DMS114 treated with DMSO at 0.1 percent for 48 hours (cell line): Measurements from ENCODE around the gene FAM98C.
"Not testable (repeated sequence)": the region's sequence is repeated elsewhere in the genome, so short reads cannot be mapped to it uniquely, and the experiment has no call there.

Source experiments
- DNase-seq: peaks from one replicate; lab custom pipeline; 2025; ENCODE audit not compliant: unreplicated experiment; lab: John Stamatoyannopoulos, UW

The FAM98C gene

GRCh38 chr19:38425222-38425809, 22.4 kb downstream of the FAM98C start:
- DNase-seq, result no peak

GRCh38 chr19:38425810-38426466, 23.0 kb downstream of the FAM98C start, which contains the start of gene RASGRP4:
RASGRP4 (minus strand) TSS chr19:38426219; CDS start chr19:38426091, 128 bp downstream.
- DNase-seq, result no peak

GRCh38 chr19:38427035-38427677, 24.3 kb downstream of the FAM98C start:
- not testable (repeated sequence) for DNase-seq

GRCh38 chr19:38429055-38429810, 26.3 kb downstream of the FAM98C start:
- no peak for DNase-seq

GRCh38 chr19:38429811-38430156, 26.9 kb downstream of the FAM98C start:
- DNase-seq, result no peak

- no peak for DNase-seq
These were observed 28.0 kb downstream of the FAM98C start for GRCh38 chr19:38430931-38431330.

GRCh38 chr19:38433268-38433733, 30.4 kb downstream of the FAM98C start, which contains the start of gene RYR1:
RYR1 (plus strand) TSS chr19:38433691; CDS start chr19:38433830, 139 bp downstream.
- no peak for DNase-seq

- DNase-seq, result no peak
These were observed 31.7 kb downstream of the FAM98C start for GRCh38 chr19:38434549-38435051.

- DNase-seq, result no peak
These were observed 34.4 kb downstream of the FAM98C start for GRCh38 chr19:38437295-38437694.

GRCh38 chr19:38437917-38438316, 35.0 kb downstream of the FAM98C start:
- no peak for DNase-seq

- DNase-seq, result no peak
These were observed 37.7 kb downstream of the FAM98C start for GRCh38 chr19:38440592-38440991.

- DNase-seq, result no peak
These were observed 38.9 kb downstream of the FAM98C start for GRCh38 chr19:38441657-38442348.

- DNase-seq, result no peak
These were observed 39.8 kb downstream of the FAM98C start for GRCh38 chr19:38442736-38443135.

GRCh38 chr19:38443458-38443999, 40.6 kb downstream of the FAM98C start:
- DNase-seq, result no peak

- no peak for DNase-seq
These were observed 41.1 kb downstream of the FAM98C start for GRCh38 chr19:38444026-38444425.

GRCh38 chr19:38445362-38445761, 42.5 kb downstream of the FAM98C start:
- no peak for DNase-seq

GRCh38 chr19:38448225-38448624, 45.3 kb downstream of the FAM98C start:
- DNase-seq, result no peak

- no peak for DNase-seq
These were observed 46.6 kb downstream of the FAM98C start for GRCh38 chr19:38449518-38449917.

- DNase-seq, result no peak
These were observed 48.1 kb downstream of the FAM98C start for GRCh38 chr19:38451036-38451435.

- no peak for DNase-seq
These were observed 48.7 kb downstream of the FAM98C start for GRCh38 chr19:38451629-38452028.
